ENCODE results near the gene MAML3.

DNA sequence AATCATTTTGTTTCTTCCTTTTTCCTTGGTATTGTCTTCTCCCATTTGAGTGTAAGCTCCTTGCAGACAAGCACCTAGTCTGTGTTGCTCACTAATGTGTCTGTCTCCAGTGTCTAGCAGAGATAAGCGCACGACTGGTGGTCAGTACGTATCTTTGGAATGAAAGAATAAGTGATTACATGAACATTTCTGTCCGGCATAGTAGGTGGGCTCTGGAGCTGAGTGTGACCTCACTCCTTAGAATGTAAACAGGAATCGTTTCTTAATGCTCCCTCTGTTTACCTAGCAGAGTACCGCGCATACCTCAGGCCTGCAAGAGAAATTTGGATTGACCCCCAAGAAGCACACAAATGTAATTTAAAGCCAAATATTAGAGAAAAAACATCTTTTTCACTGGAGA is 235.4 kb downstream of the MAML3 start:
- TF ChIP-seq, protein P1, sequence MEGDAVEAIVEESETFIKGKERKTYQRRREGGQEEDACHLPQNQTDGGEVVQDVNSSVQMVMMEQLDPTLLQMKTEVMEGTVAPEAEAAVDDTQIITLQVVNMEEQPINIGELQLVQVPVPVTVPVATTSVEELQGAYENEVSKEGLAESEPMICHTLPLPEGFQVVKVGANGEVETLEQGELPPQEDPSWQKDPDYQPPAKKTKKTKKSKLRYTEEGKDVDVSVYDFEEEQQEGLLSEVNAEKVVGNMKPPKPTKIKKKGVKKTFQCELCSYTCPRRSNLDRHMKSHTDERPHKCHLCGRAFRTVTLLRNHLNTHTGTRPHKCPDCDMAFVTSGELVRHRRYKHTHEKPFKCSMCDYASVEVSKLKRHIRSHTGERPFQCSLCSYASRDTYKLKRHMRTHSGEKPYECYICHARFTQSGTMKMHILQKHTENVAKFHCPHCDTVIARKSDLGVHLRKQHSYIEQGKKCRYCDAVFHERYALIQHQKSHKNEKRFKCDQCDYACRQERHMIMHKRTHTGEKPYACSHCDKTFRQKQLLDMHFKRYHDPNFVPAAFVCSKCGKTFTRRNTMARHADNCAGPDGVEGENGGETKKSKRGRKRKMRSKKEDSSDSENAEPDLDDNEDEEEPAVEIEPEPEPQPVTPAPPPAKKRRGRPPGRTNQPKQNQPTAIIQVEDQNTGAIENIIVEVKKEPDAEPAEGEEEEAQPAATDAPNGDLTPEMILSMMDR (IDR thresholded peaks at IDR 0.05) = no peak
- TF ChIP-seq POLR2A (IDR thresholded peaks at IDR 0.05) = no peak

All from uterus (tissue), 2 donors.